GM12878 (cell line): ENCODE data around the gene MYPN. TPM values are rescaled to one million over a fixed set of nuclear protein-coding genes. Genes with fewer than 3 reads are reported as not detected.

Experiments
- ATAC-seq: fragments of 200-7000 bp; cut with Tn5 transposase; 3 replicates; pipeline ENCODE4 v1.9.1; 2020; ENCODE audit warnings: mild to moderate bottlenecking, moderate library complexity
- BruUV-seq: library from RNA; stranded (reverse); fragments of 400-500 nt; replicated peaks from 2 replicates; lab custom pipeline; 2021; lab: Mats Ljungman, UMichigan
- CTCF ChIA-PET: fragments of 300-600 bp; sonication (Branson Sonifier 250); formaldehyde crosslinking; extraction: SDS; loops from one replicate; lab custom pipeline; 2021; ENCODE audit warnings: inconsistent platforms; lab: Yijun Ruan, JAX
- POLR2A ChIA-PET: fragments of 350-600 bp; formaldehyde crosslinking; extraction: SDS; loops from one replicate; lab custom pipeline; 2021; ENCODE audit warnings: inconsistent platforms; lab: Charles Lee
- RAD21 ChIA-PET: fragments of 300-600 bp; sonication (Branson Sonifier 250); formaldehyde crosslinking; loops from one replicate; lab custom pipeline; 2023; ENCODE audit warnings: antibody characterized with exemption; ENCODE audit not compliant: unreplicated experiment; lab: Charles Lee
- SMC1A ChIA-PET: fragments of 300-600 bp; sonication (Branson Sonifier 250); formaldehyde crosslinking; loops from one replicate; lab custom pipeline; 2023; ENCODE audit not compliant: unreplicated experiment, uncharacterized antibody; lab: Charles Lee
- DNase-seq: peaks from one replicate; pipeline ENCODE4 v3.0.0-alpha.2; 2011; ENCODE audit warnings: low read depth, low spot score
- FAIRE-seq: peaks from 3 replicates; lab custom pipeline; 2011; peaks lifted over from hg19 to GRCh38; lab: Jason Lieb, UNC
- H2AFZ ChIP-seq: 2 replicates; pipeline ENCODE4 v1.6.0; 2011; ENCODE audit warnings: low read depth, low read length, control low read depth; ENCODE audit not compliant: control insufficient read depth
- H3K27ac ChIP-seq: 2 replicates; pipeline ENCODE4 v1.5.1; 2011; ENCODE audit warnings: control low read depth; ENCODE audit not compliant: control insufficient read depth, insufficient read depth
- H3K27me3 ChIP-seq, 2 experiments: replicated peaks in 1 of 2; 2 replicates each; pipeline versions ENCODE4 v1.6.0 to v1.6.1; 2011; ENCODE audit warnings: low read length in 1 of 2; ENCODE audit not compliant: control insufficient read depth in 2 of 2, insufficient read depth in 2 of 2
- H3K36me3 ChIP-seq, 2 experiments: 2 replicates each; pipeline ENCODE4 v1.5.1; 2011; ENCODE audit warnings: low read length in 1 of 2; ENCODE audit not compliant: control insufficient read depth in 2 of 2, insufficient read depth in 2 of 2
- H3K4me1 ChIP-seq: 2 replicates; pipeline ENCODE4 v1.6.1; 2011; ENCODE audit warnings: mild to moderate bottlenecking, low read length, moderate library complexity, mixed read lengths; ENCODE audit not compliant: control insufficient read depth, insufficient read depth
- H3K4me2 ChIP-seq: 2 replicates; pipeline ENCODE4 v1.6.0; 2011; ENCODE audit warnings: control low read depth; ENCODE audit not compliant: control insufficient read depth, insufficient read depth
- H3K4me3 ChIP-seq: fragments of 200-600 bp; sonication (generic); 2 replicates; pipeline ENCODE4 v1.5.1; 2016
- H3K79me2 ChIP-seq: 2 replicates; pipeline ENCODE4 v1.6.0; 2011; ENCODE audit warnings: low read length; ENCODE audit not compliant: control insufficient read depth, insufficient read depth
- H3K9ac ChIP-seq: 2 replicates; pipeline ENCODE4 v1.8.0; 2011; ENCODE audit warnings: low read length, control low read depth, mixed read lengths; ENCODE audit not compliant: control insufficient read depth, insufficient read depth
- H3K9me3 ChIP-seq: replicated peaks from 3 replicates; pipeline ENCODE4 v1.5.1; 2011; ENCODE audit warnings: mild to moderate bottlenecking, low read length; ENCODE audit not compliant: control insufficient read depth, insufficient read depth
- H4K20me1 ChIP-seq: 2 replicates; pipeline ENCODE4 v1.6.0; 2011; ENCODE audit not compliant: control insufficient read depth, insufficient read depth
- CHD1 ChIP-seq: IDR thresholded peaks from 2 replicates; pipeline ENCODE4 v1.6.1; 2012; ENCODE audit warnings: low read depth, low read length, improper control_type of control experiment
- CREB1 ChIP-seq: IDR thresholded peaks from 2 replicates; pipeline ENCODE4 v1.6.1; 2012; ENCODE audit warnings: low read depth, mild to moderate bottlenecking, inconsistent platforms
- EGR1 ChIP-seq, 2 experiments: IDR thresholded peaks; 1 replicate in 1 of 2; 2 replicates in 1 of 2; pipeline ENCODE4 v1.6.1; 2011 to 2012; ENCODE audit warnings: low read depth in 2 of 2, low read length in 2 of 2, borderline replicate concordance in 1 of 2, mild to moderate bottlenecking in 1 of 2, moderate library complexity in 1 of 2
- FOS ChIP-seq: IDR thresholded peaks from 3 replicates; pipeline ENCODE4 v1.6.1; 2011; ENCODE audit warnings: borderline replicate concordance; ENCODE audit not compliant: insufficient read length; ENCODE audit errors: extremely low read depth
- IRF5 ChIP-seq: fragments of 450-650 bp; IDR thresholded peaks from 2 replicates; pipeline ENCODE4 v1.6.1; 2017; ENCODE audit warnings: borderline replicate concordance
- NR2C1 ChIP-seq: fragments of 450-650 bp; IDR thresholded peaks from 2 replicates; pipeline ENCODE4 v1.6.1; 2017; ENCODE audit warnings: antibody characterized with exemption, mild to moderate bottlenecking, moderate library complexity
- NR2C2 ChIP-seq: IDR thresholded peaks from 2 replicates; pipeline ENCODE4 v1.6.1; 2011; ENCODE audit warnings: borderline replicate concordance, low read depth; ENCODE audit not compliant: control insufficient read depth, insufficient read length
- RAD21 ChIP-seq: IDR thresholded peaks from 2 replicates; pipeline ENCODE4 v1.6.1; 2011; ENCODE audit warnings: mild to moderate bottlenecking, low read depth, low read length, moderate library complexity; ENCODE audit not compliant: insufficient read depth
- SMC3 ChIP-seq: IDR thresholded peaks from 2 replicates; pipeline ENCODE4 v1.6.1; 2011; ENCODE audit warnings: low read length, improper control_type of control experiment, borderline replicate concordance
- TAF1 ChIP-seq: IDR thresholded peaks from 2 replicates; pipeline ENCODE4 v1.6.1; 2011; ENCODE audit warnings: mild to moderate bottlenecking, low read depth, low read length, borderline replicate concordance
- WGBS: methylation state at CpG from one replicate; pipeline ENCODE4 v1.1.6; 2016; ENCODE audit warnings: low lambda C conversion rate; ENCODE audit not compliant: insufficient replicate concordance, insufficient coverage; ENCODE audit errors: missing lambda C conversion rate; 5-methylcytosine and 5-hydroxymethylcytosine counted together
- in situ Hi-C: fragments of 300-500 bp; cut with MboI; formaldehyde crosslinking; loops from 9 replicates; pipeline ENCODE4 v1.14.3; 2018; ENCODE audit warnings: mixed read lengths
- intact Hi-C: fragments of 100-400 bp; cut with micrococcal nuclease; formaldehyde crosslinking; loops from one replicate; pipeline ENCODE4 v1.14.2; 2022; ENCODE audit not compliant: unreplicated experiment
- polyA plus RNA-seq, 11 experiments: library from polyadenylated mRNA; depleted of rRNA in 4 of 11; unstranded in 6 of 11; stranded (reverse) in 5 of 11; fragments of >200 nt; fragmentation: Nextera tagmentation in 4 of 11; fragmentation: Illumina TruSeq in 1 of 11; extraction: Ambion mirVana in 4 of 11; extraction: Trizol in 1 of 11; gene quantifications; 1 replicate in 1 of 11; 2 replicates in 10 of 11; pipeline versions ENCODE4 v1.2.1 to v1.2.3, GENCODE V29; 2011 to 2016; ENCODE audit warnings: inconsistent platforms in 2 of 11, missing spikeins in 2 of 11, low read depth in 1 of 11
- total RNA-seq, 4 experiments: library from RNA; depleted of rRNA in 3 of 4; stranded (reverse); fragments of >200 nt in 3 of 4; fragmentation: Illumina TruSeq in 1 of 4; extraction: Trizol in 1 of 4; gene quantifications; 2 replicates each; pipeline versions ENCODE4 v1.2.1 to v1.2.3, GENCODE V29; 2013 to 2021
- TF ChIP-seq, protein P1 (sequence below): IDR thresholded peaks from 2 replicates; pipeline ENCODE4 v1.6.1; 2011; ENCODE audit warnings: borderline replicate concordance, low read depth, mild to moderate bottlenecking, moderate library complexity, mixed read lengths, low read length; ENCODE audit not compliant: insufficient read depth; ENCODE audit errors: extremely low read length
- TF ChIP-seq, protein P2 (sequence below): fragments of 450-650 bp; IDR thresholded peaks from 2 replicates; pipeline ENCODE4 v1.6.1; 2017; ENCODE audit warnings: mild to moderate bottlenecking, moderate library complexity
- TF ChIP-seq, protein P3 (sequence below): fragments of 450-650 bp; IDR thresholded peaks from 2 replicates; pipeline ENCODE4 v1.6.1; 2016; ENCODE audit warnings: mild to moderate bottlenecking, moderate library complexity, borderline replicate concordance

Gene MYPN
- total and polyA plus RNA-seq, 10 of the 15 experiments (the other 5 are each of a cell fraction or from before 2014, with no cell fraction given): 0.01 to 0.02 TPM; not detected in 8

- POLR2A ChIA-PET: no interaction called here
- no peaks in the 10 kb centered on the region for H3K9me3 ChIP-seq
- intact Hi-C loops (no loop called here), in situ Hi-C loops (no loop called here)
- FAIRE-seq (no peak), ATAC-seq (peak; percentile 37; the same call in 2 of the 3 replicates), DNase-seq (no peak)
- H3K36me3 ChIP-seq: no peaks in the 10 kb centered on the region
- WGBS: 0% methylated on average over 3 of the region's 3 CpGs
- no peak overlapping the region; the same call in 1 of the 2 replicates for H2AFZ ChIP-seq
- H3K27ac ChIP-seq: no peak overlapping the region
- no peak overlapping the region for H3K9ac ChIP-seq
- H3K4me1 ChIP-seq: no peaks in the 10 kb centered on the region
- no peaks in the 10 kb centered on the region for H3K79me2 ChIP-seq
- no peaks in the 10 kb centered on the region for H4K20me1 ChIP-seq
- no peak overlapping the region for H3K4me2 ChIP-seq
- CTCF ChIA-PET: interaction anchor here (0.6 to 8.1 kb wide), 8 partner anchors 11 to 369 kb away, joined by 3 to 195 read pairs (median 20); no protein-coding TSS in a partner anchor
- RAD21 ChIA-PET: interaction anchor here (2.9 to 6.7 kb wide), 3 partner anchors 292 to 365 kb away, joined by 12 to 113 read pairs (median 64); no protein-coding TSS in a partner anchor
- no peaks in the 10 kb centered on the region for H3K27me3 ChIP-seq
- no peak overlapping the region for H3K4me3 ChIP-seq
- no TSS peak for BruUV-seq
- SMC1A ChIA-PET: interaction anchor here (1.2 to 7.1 kb wide), 3 partner anchors 149 to 316 kb away, joined by 4 to 99 read pairs (median 8); partner anchors contain the start of gene DNAJC12
- no peak for TF ChIP-seq CREB1
- TF ChIP-seq NR2C2: no peak
- no peak for TF ChIP-seq IRF5
- no peak for TF ChIP-seq CHD1
- TF ChIP-seq EGR1 (IDR thresholded peaks at IDR 0.05; ENCODE audit: borderline replicate concordance in 1 of 2, low read depth in 2 of 2, low read length in 2 of 2): no peak
- TF ChIP-seq FOS: no peak
- TF ChIP-seq, protein P1, sequence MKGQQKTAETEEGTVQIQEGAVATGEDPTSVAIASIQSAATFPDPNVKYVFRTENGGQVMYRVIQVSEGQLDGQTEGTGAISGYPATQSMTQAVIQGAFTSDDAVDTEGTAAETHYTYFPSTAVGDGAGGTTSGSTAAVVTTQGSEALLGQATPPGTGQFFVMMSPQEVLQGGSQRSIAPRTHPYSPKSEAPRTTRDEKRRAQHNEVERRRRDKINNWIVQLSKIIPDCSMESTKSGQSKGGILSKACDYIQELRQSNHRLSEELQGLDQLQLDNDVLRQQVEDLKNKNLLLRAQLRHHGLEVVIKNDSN: no peak
- no peak for TF ChIP-seq NR2C1
- TF ChIP-seq, protein P2, sequence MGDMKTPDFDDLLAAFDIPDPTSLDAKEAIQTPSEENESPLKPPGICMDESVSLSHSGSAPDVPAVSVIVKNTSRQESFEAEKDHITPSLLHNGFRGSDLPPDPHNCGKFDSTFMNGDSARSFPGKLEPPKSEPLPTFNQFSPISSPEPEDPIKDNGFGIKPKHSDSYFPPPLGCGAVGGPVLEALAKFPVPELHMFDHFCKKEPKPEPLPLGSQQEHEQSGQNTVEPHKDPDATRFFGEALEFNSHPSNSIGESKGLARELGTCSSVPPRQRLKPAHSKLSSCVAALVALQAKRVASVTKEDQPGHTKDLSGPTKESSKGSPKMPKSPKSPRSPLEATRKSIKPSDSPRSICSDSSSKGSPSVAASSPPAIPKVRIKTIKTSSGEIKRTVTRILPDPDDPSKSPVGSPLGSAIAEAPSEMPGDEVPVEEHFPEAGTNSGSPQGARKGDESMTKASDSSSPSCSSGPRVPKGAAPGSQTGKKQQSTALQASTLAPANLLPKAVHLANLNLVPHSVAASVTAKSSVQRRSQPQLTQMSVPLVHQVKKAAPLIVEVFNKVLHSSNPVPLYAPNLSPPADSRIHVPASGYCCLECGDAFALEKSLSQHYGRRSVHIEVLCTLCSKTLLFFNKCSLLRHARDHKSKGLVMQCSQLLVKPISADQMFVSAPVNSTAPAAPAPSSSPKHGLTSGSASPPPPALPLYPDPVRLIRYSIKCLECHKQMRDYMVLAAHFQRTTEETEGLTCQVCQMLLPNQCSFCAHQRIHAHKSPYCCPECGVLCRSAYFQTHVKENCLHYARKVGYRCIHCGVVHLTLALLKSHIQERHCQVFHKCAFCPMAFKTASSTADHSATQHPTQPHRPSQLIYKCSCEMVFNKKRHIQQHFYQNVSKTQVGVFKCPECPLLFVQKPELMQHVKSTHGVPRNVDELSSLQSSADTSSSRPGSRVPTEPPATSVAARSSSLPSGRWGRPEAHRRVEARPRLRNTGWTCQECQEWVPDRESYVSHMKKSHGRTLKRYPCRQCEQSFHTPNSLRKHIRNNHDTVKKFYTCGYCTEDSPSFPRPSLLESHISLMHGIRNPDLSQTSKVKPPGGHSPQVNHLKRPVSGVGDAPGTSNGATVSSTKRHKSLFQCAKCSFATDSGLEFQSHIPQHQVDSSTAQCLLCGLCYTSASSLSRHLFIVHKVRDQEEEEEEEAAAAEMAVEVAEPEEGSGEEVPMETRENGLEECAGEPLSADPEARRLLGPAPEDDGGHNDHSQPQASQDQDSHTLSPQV: no peak
- TF ChIP-seq SMC3: no peak
- no peak for TF ChIP-seq RAD21
- TF ChIP-seq TAF1: no peak
- TF ChIP-seq, protein P3, sequence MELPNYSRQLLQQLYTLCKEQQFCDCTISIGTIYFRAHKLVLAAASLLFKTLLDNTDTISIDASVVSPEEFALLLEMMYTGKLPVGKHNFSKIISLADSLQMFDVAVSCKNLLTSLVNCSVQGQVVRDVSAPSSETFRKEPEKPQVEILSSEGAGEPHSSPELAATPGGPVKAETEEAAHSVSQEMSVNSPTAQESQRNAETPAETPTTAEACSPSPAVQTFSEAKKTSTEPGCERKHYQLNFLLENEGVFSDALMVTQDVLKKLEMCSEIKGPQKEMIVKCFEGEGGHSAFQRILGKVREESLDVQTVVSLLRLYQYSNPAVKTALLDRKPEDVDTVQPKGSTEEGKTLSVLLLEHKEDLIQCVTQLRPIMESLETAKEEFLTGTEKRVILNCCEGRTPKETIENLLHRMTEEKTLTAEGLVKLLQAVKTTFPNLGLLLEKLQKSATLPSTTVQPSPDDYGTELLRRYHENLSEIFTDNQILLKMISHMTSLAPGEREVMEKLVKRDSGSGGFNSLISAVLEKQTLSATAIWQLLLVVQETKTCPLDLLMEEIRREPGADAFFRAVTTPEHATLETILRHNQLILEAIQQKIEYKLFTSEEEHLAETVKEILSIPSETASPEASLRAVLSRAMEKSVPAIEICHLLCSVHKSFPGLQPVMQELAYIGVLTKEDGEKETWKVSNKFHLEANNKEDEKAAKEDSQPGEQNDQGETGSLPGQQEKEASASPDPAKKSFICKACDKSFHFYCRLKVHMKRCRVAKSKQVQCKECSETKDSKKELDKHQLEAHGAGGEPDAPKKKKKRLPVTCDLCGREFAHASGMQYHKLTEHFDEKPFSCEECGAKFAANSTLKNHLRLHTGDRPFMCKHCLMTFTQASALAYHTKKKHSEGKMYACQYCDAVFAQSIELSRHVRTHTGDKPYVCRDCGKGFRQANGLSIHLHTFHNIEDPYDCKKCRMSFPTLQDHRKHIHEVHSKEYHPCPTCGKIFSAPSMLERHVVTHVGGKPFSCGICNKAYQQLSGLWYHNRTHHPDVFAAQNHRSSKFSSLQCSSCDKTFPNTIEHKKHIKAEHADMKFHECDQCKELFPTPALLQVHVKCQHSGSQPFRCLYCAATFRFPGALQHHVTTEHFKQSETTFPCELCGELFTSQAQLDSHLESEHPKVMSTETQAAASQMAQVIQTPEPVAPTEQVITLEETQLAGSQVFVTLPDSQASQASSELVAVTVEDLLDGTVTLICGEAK: no peak
These were observed 44.9 kb downstream of the MYPN start for GRCh38 chr10:68154211-68154497.
